ENCODE data around the gene CHST15. TPM values are rescaled to one million over a fixed set of nuclear protein-coding genes. Genes with fewer than 3 reads are reported as not detected.

CHST15 gene
- total and polyA plus RNA-seq, 7 donors: 2.4 to 57.9 (median 29.9) TPM

DNA sequence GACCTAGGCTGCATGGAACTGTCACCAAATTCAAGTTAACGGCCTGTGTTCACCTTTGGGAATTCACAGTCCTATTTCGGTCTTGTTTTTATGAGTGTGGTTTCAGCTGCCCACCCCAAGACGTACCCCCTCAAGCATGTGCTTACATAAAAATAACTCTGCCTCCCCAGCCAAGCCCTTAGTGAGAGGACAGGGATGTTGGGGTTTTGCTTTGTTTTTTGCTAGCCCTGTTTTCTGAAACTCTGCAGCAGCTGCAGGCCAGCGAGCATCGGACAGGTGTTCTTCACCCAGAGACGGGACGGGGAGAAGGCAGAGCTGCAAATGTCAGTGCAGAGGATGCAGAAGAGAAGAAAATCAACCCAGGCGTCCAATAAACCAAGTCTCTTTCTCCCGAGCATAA is 13.5 kb downstream of the CHST15 start:
- DNase-seq: no peak
- Histone ChIP-seq H3K9me3 (no peaks in the 10 kb centered on the region), H3K4me1 (peaks cover 0 to 80% (median 57%) of the 10 kb centered on the region in 4 donors), H3K36me3 (no peaks in the 10 kb centered on the region), H3K27ac (peak overlapping the region in 3 of 4 donors; percentile 14 to 77 (median 76)), H3K27me3 (no peaks in the 10 kb centered on the region), H3K4me3 (no peak overlapping the region)
- TF ChIP-seq, protein P1, sequence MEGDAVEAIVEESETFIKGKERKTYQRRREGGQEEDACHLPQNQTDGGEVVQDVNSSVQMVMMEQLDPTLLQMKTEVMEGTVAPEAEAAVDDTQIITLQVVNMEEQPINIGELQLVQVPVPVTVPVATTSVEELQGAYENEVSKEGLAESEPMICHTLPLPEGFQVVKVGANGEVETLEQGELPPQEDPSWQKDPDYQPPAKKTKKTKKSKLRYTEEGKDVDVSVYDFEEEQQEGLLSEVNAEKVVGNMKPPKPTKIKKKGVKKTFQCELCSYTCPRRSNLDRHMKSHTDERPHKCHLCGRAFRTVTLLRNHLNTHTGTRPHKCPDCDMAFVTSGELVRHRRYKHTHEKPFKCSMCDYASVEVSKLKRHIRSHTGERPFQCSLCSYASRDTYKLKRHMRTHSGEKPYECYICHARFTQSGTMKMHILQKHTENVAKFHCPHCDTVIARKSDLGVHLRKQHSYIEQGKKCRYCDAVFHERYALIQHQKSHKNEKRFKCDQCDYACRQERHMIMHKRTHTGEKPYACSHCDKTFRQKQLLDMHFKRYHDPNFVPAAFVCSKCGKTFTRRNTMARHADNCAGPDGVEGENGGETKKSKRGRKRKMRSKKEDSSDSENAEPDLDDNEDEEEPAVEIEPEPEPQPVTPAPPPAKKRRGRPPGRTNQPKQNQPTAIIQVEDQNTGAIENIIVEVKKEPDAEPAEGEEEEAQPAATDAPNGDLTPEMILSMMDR (IDR thresholded peaks at IDR 0.05): no peak
- TF ChIP-seq POLR2AphosphoS5 (IDR thresholded peaks at IDR 0.05) (no peak), POLR2A (IDR thresholded peaks at IDR 0.05) (no peak), EP300 (IDR thresholded peaks at IDR 0.05) (no peak)
- 66 to 88% methylated on average over 9 of the region's 9 CpGs for WGBS, 2 donors
- intact Hi-C loops (cut with DNase I): no loop called here

DNA sequence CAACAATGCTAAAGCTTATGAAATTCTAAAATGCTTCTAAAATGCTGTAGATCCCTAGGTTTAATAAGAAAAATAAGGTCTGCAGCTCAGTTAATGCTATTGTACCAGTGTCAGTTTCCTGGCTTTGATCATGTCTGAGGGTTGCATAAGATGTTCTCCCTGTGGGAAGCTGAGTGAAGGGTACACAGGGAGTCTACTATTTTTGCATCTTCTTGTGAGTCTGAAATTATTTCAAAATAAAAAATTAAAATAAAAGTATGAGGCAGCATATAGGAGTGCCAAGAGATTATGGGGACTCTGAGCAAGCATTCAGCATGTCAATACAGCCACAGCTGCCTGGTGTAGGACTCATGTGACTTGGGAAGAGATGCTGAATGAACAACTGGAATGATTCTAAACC is 14.7 kb downstream of the CHST15 start:
- peak overlapping the region in 2 of 4 donors; percentile 76 to 77 for H3K27ac ChIP-seq
- no peak overlapping the region for H3K4me3 ChIP-seq
- H3K27me3 ChIP-seq: no peaks in the 10 kb centered on the region
- DNase-seq: no peak
- H3K36me3 ChIP-seq: no peaks in the 10 kb centered on the region
- TF ChIP-seq EP300 (IDR thresholded peaks at IDR 0.05) (no peak), POLR2AphosphoS5 (IDR thresholded peaks at IDR 0.05) (no peak), POLR2A (IDR thresholded peaks at IDR 0.05) (no peak)
- TF ChIP-seq, protein P1 (IDR thresholded peaks at IDR 0.05): no peak
- no peaks in the 10 kb centered on the region for H3K9me3 ChIP-seq
- intact Hi-C loops (cut with DNase I): no loop called here
- H3K4me1 ChIP-seq: peaks cover 0 to 83% (median 57%) of the 10 kb centered on the region in 4 donors

DNA sequence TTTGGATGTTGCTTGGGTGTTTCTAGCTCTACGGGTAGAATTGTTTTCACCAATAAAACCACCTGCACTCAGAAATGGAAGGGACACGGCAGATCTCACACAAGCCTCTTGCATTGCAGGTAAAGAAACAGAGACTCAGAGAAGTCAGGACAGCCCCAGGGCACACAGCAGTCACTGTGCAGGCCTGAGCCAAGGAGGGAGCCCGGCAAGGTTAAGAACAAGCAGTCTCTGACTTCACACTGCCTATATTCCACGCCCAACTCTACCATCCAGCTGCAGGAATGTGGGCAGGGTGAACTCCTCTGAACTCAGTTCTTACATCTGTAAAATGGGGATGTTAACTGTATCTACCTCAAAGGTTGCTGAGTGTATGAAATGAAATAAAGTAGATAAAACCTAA is 15.4 kb downstream of the CHST15 start:
- no peaks in the 10 kb centered on the region for H3K9me3 ChIP-seq
- WGBS, 2 donors: 39 to 76% methylated on average over 4 of the region's 4 CpGs
- peak overlapping the region in 3 of 4 donors; percentile 31 to 77 (median 76) for H3K27ac ChIP-seq
- H3K4me3 ChIP-seq: no peak overlapping the region
- intact Hi-C loops (cut with DNase I): no loop called here
- H3K4me1 ChIP-seq: peaks cover 0 to 89% (median 57%) of the 10 kb centered on the region in 4 donors
- no peaks in the 10 kb centered on the region for H3K27me3 ChIP-seq
- DNase-seq: no peak
- TF ChIP-seq POLR2AphosphoS5 (IDR thresholded peaks at IDR 0.05) (no peak), EP300 (IDR thresholded peaks at IDR 0.05) (no peak), POLR2A (IDR thresholded peaks at IDR 0.05) (no peak)
- TF ChIP-seq, protein P1 (IDR thresholded peaks at IDR 0.05): no peak
- no peaks in the 10 kb centered on the region for H3K36me3 ChIP-seq

DNA sequence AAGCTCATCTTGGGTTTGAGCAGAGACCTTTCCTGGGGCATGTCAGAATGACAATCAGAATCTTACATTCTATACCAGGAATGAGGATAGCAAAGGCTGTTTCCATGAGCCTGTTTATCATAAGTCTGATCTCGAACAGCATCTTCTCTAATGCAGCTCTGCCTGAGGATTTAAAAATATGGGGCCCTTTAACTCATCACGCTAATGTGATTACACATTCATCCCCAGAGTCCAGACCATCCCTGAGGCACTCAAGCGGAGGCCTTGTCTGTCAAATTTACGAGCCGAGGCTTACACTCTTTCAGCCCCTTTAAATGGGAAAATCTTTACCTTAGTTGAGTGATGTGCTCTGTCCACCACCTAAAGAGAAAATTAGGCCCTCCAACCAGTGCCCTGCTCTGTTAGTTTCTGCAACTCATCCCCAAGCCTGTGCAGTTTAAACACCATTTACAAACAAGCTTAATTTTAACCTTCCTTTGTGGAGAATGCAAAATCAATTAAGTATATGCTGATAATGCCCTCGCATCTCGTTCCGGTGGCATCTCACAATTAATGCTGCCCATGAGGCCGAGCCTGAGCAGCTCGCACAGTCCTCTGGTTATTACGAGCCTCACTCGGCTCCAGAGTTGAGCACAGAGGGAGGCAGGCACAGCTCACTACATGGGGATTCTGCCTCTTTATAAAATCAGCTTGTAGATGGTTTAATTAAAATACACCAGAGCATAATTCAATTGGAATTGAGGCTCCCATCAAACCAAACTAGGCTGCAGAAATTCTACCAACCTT is 16.0 kb downstream of the CHST15 start:
- Histone ChIP-seq H3K27me3 (no peaks in the 10 kb centered on the region), H3K4me1 (peaks cover 0 to 91% (median 59%) of the 10 kb centered on the region in 4 donors), H3K27ac (peak overlapping the region; percentile 31 to 77 (median 54)), H3K4me3 (no peak overlapping the region), H3K36me3 (no peaks in the 10 kb centered on the region), H3K9me3 (no peaks in the 10 kb centered on the region)
- intact Hi-C loops (cut with DNase I): no loop called here
- TF ChIP-seq POLR2AphosphoS5 (IDR thresholded peaks at IDR 0.05) (no peak), EP300 (IDR thresholded peaks at IDR 0.05) (no peak), POLR2A (IDR thresholded peaks at IDR 0.05) (no peak)
- TF ChIP-seq, protein P1 (IDR thresholded peaks at IDR 0.05): no peak
- 81 to 91% methylated on average over 12 of the region's 12 CpGs for WGBS, 2 donors
- DNase-seq: no peak

Data from sigmoid colon (tissue), 7 donors.